ENCODE measurements around the gene SLC25A45. TPM values are rescaled to one million over a fixed set of nuclear protein-coding genes. Genes with fewer than 3 reads are reported as not detected.

The SLC25A45 gene
- total and polyA plus RNA-seq, 2 of the 4 experiments (the other 2 are of a cell fraction): 0.72 to 1.2 TPM

DNA sequence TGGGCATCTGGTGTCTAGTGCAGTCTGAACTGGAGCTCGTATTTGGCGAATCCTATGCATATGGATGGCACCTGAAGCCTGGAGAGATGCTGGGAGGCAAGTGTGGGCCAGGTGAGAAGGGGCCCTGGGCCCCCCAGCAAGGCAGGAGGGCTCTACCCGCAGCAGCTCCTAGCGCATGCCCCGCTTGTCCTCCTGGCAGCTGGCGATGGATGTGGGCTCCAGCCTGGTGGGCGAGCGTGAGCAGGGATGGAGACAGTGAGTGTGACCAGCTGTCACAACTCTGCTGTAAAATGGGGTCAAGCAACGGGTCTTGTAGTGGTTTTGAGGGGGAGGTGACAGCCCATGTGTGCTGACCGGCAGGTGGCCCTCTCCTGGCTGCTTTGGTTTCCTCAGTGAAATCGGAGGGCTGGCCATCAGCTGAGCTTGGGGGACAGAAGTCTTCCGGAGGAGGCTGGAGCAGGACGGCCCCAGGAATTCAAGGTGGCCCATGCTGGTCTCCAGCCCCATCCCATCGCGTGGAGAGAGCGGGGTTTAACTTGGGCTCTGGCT lies 16.0 kb upstream of the SLC25A45 start:
- TF ChIP-seq CEBPB (IDR thresholded peaks at IDR 0.05; ENCODE audit: low read depth, low read length) (no peak), BHLHE40 (IDR thresholded peaks at IDR 0.05; ENCODE audit: low read depth, low read length) (no peak), MAZ (IDR thresholded peaks at IDR 0.05; ENCODE audit: borderline replicate concordance, low read depth, low read length) (no peak), POLR2A (IDR thresholded peaks at IDR 0.05; ENCODE audit: low read depth, low read length) (no peak), MXI1 (IDR thresholded peaks at IDR 0.05; ENCODE audit: borderline replicate concordance, low read depth, low read length) (no peak)
- TF ChIP-seq, protein P1, sequence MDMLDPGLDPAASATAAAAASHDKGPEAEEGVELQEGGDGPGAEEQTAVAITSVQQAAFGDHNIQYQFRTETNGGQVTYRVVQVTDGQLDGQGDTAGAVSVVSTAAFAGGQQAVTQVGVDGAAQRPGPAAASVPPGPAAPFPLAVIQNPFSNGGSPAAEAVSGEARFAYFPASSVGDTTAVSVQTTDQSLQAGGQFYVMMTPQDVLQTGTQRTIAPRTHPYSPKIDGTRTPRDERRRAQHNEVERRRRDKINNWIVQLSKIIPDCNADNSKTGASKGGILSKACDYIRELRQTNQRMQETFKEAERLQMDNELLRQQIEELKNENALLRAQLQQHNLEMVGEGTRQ (IDR thresholded peaks at IDR 0.05; ENCODE audit: low read depth, low read length): no peak
- H3K79me1 ChIP-seq (ENCODE audit: low read depth in 1 of 2, low read length in 2 of 2): peaks cover under 1 to 39% of the 10 kb centered on the region in 2 experiments; a peak in 3 of 4 replicates

More for the DNA sequence above, 16.0 kb upstream of the SLC25A45 start:
- Histone ChIP-seq H3K36me3 (ENCODE audit: control insufficient read depth, insufficient read depth, low read length) (peaks cover 59% of the 10 kb centered on the region), H3K27me3 (ENCODE audit: control insufficient read depth, insufficient read depth, low read length) (no peaks in the 10 kb centered on the region), H2AK9ac (replicated peaks; ENCODE audit: low read depth, low read length, poor library complexity) (no peak overlapping the region), H4K91ac (ENCODE audit: insufficient read depth, low read depth, low read length) (no peak overlapping the region), H3K56ac (ENCODE audit: extremely low read depth, insufficient read depth, low read length) (no peak overlapping the region), H3K4me3 (ENCODE audit: insufficient read depth, low read depth, low read length) (no peak overlapping the region), H3K4ac (ENCODE audit: low read depth, low read length) (no peak overlapping the region), H3K9me3 (ENCODE audit: control insufficient read depth, insufficient read depth, low read length) (no peaks in the 10 kb centered on the region), H3K23ac (ENCODE audit: low read depth, low read length) (no peak overlapping the region), H2BK120ac (ENCODE audit: low read depth, low read length) (no peak overlapping the region), H4K8ac (ENCODE audit: low read depth in 2 of 2, low read length in 2 of 2) (no peak overlapping the region), H3K9ac (ENCODE audit: low read depth, low read length) (no peak overlapping the region), H2BK15ac (ENCODE audit: low read depth, low read length) (no peak overlapping the region), H2BK20ac (ENCODE audit: low read depth, low read length) (no peak overlapping the region), H3K18ac (ENCODE audit: low read depth, low read length) (no peak overlapping the region), H2BK5ac (ENCODE audit: low read depth, low read length, poor library complexity, severe bottlenecking) (no peak overlapping the region), H3K4me2 (ENCODE audit: low read depth, low read length) (no peak overlapping the region), H2AK5ac (ENCODE audit: low read depth, low read length) (no peak overlapping the region), H3K27ac (ENCODE audit: insufficient read depth, low read length) (no peak overlapping the region), H3K4me1 (ENCODE audit: control insufficient read depth, insufficient read depth, low read length) (no peaks in the 10 kb centered on the region), H3K9me1 (ENCODE audit: insufficient read depth, low read length) (no peaks in the 10 kb centered on the region; the same call in 1 of the 2 replicates), H3K14ac (replicated peaks; ENCODE audit: low read depth, low read length) (no peak overlapping the region), H4K5ac (ENCODE audit: low read depth, low read length) (no peak overlapping the region), H2AFZ (replicated peaks; ENCODE audit: low read length, poor library complexity) (no peak overlapping the region), H4K20me1 (ENCODE audit: insufficient read depth, low read length) (no peaks in the 10 kb centered on the region; the same call in none of the 2 replicates)
- POLR2A ChIA-PET (ENCODE audit: unreplicated experiment): interaction anchor here (0.7 kb wide), 1 partner anchor 100 kb away, joined by 16 read pairs; the partner anchor contains the start of gene MALAT1
- no TSS peak for BruUV-seq (replicated peaks)
- WGBS, 2 experiments (ENCODE audit: extremely low coverage in 2 of 2, insufficient read length in 1 of 2): 77% methylated on average over 10 of the region's 16 CpGs; no CpG with 5 or more reads in 1 of the 2 experiments
- DNase-seq (no peak), ATAC-seq (ENCODE audit: low read depth) (no peak)
- in situ Hi-C loops (cut with MboI; ENCODE audit: low sequenced_read_pairs): no loop called here
- CTCF ChIA-PET: interaction anchor here (0.5 kb wide), 1 partner anchor 113 kb away, joined by 3 read pairs; no protein-coding TSS in a partner anchor
- dilution Hi-C loops (cut with HindIII; ENCODE audit: low sequenced_read_pairs, unreplicated experiment): no loop called here
- intact Hi-C loops (cut with micrococcal nuclease): no loop called here
